ENCODE results near the gene POLR1A.

Gene POLR1A

GRCh38 chr2:86097114-86097896 lies 8.4 kb downstream of the POLR1A start:
- no peak for ATAC-seq

GRCh38 chr2:86094229-86094628 lies 11.5 kb downstream of the POLR1A start:
- ATAC-seq, result no peak

- ATAC-seq, result no peak
Measured at GRCh38 chr2:86087936-86088850, 17.5 kb downstream of the POLR1A start.

DNA sequence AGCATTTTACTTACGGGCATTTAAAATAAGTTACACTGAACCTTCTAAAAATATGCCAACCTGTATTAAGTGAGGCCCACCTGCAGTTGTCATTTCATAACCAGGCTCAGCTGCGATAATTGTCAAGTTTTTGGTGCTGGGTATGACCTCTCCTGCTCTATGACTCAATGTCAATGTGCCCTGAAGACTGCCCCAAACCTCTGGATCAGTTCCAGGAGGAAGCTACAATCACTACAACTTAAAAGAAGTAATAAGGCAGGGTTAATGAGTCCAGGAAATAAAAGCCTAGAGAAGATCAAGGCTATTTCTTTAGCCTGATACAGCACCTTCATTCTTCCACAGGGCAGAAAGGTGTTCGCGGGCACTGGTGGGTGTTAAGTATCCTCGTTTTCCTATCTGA lies 22.9 kb downstream of the POLR1A start:
- no peak for ATAC-seq

DNA sequence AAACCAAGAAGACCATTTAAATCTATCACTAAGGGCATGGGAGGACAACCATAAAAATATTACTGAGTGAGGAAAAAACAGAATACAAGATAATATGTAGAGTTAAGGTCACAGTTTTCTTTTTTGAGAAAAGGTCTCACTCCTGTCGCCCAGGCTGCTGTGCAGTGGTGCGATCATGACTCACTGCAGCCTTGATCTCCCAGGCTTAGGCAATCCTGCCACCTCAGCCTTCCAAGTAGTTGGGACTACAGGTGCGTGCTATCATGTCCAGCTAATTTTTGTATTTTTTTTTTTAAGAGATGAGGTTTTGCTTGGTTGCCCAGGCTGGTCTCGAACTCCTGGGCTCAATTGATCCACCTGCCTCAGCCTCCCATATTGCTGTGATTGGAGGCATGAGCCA lies 24.0 kb downstream of the POLR1A start:
- ATAC-seq, result no peak

- peak; percentile 83 to 84 for ATAC-seq
Measured at GRCh38 chr2:86079981-86080911, 25.4 kb downstream of the POLR1A start.

DNA sequence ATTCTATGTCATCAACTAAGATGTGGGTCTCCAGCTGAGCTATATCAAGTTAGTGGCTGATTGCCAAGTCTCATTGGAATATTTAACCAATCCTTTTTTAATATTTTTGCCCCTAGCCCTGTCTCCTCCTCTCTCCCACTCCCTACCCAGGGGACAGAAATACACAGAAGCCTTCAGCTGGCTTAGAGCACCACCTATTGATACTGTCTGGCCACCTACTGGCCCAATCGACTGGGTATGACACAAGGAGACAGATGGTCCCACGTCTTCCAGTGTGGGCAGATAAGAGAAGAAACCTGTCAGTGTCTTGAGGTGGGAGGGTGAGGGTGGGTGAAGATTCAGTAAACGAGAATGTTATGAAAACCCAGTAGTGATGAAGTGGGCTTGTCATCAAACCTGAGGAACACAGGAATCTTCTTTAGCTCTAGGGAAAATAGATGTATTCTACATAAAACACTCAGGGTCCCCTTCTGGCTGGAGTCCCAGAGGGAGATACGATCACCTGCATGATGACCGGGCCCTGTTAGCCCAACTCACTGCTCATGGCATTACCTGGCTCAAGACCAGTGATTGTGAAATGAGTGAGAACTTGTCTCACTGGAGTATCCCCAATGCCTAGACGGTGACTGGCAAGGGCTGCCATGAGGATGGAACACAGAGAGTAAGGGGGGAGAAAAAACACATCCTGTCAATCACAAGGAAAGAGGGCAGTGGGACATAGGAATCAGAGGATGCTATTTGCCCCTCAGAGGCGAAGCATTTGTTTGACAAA lies 26.7 kb downstream of the POLR1A start:
- ATAC-seq, result no peak

GRCh38 chr2:86075886-86076285 lies 29.8 kb downstream of the POLR1A start:
- ATAC-seq, result no peak

GRCh38 chr2:86074811-86075210 lies 30.9 kb downstream of the POLR1A start:
- ATAC-seq, result no peak

GRCh38 chr2:86074256-86074655 lies 31.4 kb downstream of the POLR1A start:
- ATAC-seq, result no peak

DNA sequence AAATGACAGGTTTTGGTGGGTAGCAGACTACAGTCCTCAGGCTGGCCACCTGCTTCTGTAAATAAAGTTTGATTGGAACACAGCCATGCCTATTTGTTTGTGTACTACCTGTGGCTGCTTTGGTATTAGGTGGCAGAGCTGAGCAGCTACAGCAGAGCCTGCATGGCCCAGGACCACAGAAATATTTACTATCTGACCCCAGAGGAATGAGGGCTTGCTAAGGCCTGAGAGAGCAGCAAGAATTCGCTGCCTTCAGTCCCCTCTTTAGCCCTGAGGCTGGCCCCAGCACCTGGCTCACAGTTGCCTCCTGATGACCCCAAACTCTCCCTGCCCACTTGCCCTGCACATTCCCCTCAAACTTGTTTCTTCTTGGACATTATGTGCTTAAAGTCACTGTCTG lies 32.5 kb downstream of the POLR1A start:
- no peak for ATAC-seq

DNA sequence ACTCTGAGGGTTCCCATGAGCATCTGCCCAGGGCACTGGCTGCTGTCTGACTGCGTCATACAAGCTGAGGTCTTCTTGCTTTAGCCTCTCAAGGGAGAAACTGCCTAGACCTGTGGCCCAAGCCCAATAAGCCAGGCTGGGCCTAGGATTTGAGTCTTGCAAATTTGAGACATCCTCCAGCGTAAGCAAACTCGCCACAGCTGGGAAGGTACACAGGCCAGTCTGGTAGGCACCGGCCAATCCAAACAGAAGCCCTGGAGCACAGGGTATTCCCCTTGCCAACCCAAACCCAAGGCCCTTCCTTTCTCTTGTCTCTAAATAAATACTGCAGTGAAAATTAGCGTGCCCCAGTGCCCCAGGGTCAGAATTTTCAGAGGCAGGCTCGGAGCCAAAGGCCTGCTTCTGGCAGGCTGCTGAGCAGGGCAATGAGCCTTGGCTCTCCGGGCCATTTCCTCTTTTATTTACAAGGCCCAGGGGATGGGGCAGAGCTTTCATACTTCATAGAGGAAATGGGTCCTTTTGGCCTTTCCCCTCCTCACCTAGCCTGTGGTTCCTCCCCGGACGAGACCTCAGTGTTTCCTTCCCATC lies 33.3 kb downstream of the POLR1A start:
- ATAC-seq, result no peak

DNA sequence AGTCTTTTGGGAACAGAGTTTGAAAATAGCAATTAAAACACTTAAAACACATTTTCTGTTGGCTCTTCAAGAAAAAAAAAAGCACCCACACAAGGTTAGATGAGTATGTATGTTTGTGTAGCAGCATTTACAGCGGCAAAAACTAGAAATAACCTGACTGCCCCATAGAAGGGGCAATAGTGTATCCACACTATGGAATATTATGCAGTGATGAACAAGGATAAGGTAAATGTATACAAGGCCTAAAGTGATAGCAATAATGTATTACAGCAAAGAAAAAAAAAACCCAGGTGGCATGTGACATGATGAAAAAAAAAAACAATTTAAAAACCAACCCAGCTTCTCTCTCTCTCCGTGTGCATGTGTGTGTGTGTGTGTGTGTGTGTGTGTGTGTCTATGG lies 34.8 kb downstream of the POLR1A start:
- no peak for ATAC-seq

DNA sequence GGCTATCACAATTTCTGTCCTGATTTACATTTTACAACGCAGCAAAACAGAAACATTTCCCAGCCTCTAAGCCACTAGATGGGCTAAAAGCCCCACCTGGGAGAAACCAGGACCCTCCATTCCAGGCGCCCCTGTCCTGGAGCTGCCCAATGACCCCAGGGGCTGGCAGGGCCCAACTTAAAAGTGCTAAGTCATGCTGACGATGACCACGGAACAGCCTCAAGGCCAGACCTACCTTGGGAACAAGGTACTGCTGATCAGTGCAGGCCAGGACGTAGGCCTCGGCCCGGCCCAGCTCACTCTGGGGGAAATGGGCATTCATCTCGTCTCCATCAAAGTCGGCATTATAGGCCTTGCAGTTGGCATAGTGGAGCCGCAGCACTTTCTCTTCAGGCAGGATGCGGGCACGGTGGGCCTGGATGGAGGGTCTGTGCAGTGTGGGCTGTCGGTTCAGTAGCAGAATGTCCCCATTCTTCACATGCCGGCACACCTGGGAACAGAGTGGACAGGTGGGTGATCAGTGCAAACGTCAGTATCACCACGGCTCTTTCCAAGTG lies 35.8 kb downstream of the POLR1A start:
- ATAC-seq, result no peak

DNA sequence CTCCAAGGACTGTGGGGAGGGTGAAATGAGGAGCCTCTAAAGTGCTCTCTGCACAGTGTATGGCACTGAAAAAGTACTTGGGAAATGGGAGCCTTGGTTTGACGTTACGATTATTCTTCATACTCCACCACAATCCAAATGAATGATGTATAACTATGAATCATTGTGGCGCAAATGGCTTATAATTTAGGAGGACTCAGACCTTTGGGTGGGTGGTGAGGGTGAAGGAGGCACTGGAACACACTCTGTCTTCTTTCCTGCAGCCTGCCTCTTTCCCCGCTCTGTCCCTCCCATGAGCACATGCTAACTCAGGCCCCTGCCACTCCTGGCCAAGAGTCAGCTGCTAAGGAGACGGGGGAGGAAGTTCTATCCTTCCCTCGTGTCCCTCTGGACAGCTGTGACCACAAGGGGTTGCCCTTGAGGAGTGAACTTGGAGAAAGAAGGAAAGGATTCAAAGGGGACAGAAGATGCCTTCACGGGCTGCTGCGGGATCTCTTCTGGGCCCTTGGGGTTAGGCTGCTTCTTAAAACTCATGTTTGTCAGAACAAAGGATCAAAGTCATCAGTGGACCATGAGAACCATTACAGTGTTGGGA lies 36.5 kb downstream of the POLR1A start:
- no peak for ATAC-seq

GRCh38 chr2:86068648-86069047 lies 37.0 kb downstream of the POLR1A start:
- ATAC-seq, result no peak

DNA sequence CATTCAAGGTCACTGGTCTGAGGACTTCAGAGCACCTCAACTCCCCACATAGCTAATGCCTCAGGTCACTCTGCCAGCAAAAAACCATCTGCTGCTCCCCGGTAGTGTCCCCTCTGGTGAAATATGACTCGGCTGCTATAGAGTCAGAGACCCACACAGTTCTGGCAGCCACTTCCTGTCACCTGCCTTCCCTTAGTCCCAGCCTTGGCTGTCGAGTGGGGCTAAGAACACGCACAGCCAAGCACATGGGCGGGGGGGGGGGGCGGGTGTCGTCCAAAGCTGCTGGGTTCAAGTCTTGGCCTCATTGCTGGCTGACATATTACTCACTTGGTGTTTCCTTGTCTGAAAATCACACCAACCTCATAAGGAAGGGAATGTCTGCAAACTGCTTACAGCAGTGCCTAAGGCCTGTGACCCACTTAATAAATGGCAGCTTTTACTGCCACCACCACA lies 37.5 kb downstream of the POLR1A start:
- peak; percentile 95 for ATAC-seq

GRCh38 chr2:86066915-86067314 lies 38.8 kb downstream of the POLR1A start:
- no peak for ATAC-seq

- ATAC-seq, result no peak
Measured at GRCh38 chr2:86066007-86066578, 39.6 kb downstream of the POLR1A start.

GRCh38 chr2:86065512-86065911 lies 40.2 kb downstream of the POLR1A start:
- ATAC-seq, result no peak
